Measurements from ENCODE around the gene MTMR8. TPM values are rescaled to one million over a fixed set of nuclear protein-coding genes. Genes with fewer than 3 reads are reported as not detected.

The MTMR8 gene
- total and polyA plus RNA-seq, 2 donors (not counting 3 experiments of a cell fraction or from before 2014, with no cell fraction given), result 0.23 to 0.75 TPM

DNA sequence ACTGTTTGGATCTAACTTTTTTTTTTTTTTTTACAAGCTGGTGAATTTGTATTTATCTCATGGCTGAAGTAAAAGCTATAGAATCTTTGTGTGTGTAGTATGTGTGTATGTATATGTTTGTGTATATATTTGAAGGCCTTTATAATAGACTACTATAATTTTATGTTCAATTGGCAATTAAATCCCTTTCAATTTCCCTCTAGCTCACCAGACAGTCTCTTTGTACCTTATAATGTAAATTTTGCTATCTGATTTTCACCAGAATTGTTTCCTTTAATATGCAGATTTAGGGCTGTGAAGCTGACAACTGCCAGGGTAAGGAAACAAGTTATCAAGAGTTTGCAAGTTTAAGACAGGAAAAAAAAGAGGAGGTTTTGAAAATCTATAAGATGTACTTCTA, 33.1 kb upstream of the MTMR8 start:
- H4K20me1 ChIP-seq (replicated peaks; ENCODE audit: control insufficient read depth, extremely low read depth, insufficient read depth, low read length), result no peaks in the 10 kb centered on the region
- H2AFZ ChIP-seq (ENCODE audit: low read depth, low read length), result no peak overlapping the region
- ChIA-PET CTCF (no interaction called here), POLR2A (no interaction called here)
- H3K27me3 ChIP-seq (ENCODE audit: control insufficient read depth in 2 of 2, insufficient read depth in 2 of 2, low read length in 2 of 2), result no peaks in the 10 kb centered on the region
- no peak overlapping the region for H3K27ac ChIP-seq (ENCODE audit: insufficient read depth, low read depth, low read length)
- no peaks in the 10 kb centered on the region for H3K9me3 ChIP-seq (replicated peaks; ENCODE audit: control insufficient read depth, insufficient read depth, low read length)
- H3K4me3 ChIP-seq (replicated peaks in 1 of 3; ENCODE audit: insufficient read depth in 1 of 3, low read depth in 1 of 3, low read length in 3 of 3), result no peak overlapping the region
- intact Hi-C loops (cut with micrococcal nuclease), result no loop called here
- H3K9me1 ChIP-seq (replicated peaks; ENCODE audit: control insufficient read depth, extremely low read depth, insufficient read depth, low read length), result no peaks in the 10 kb centered on the region
- dilution Hi-C loops (cut with MboI; ENCODE audit: extremely low pct_ligation_motif_present, low sequenced_read_pairs), result no loop called here
- H3K4me2 ChIP-seq (ENCODE audit: insufficient read depth, low read length), result no peak overlapping the region
- no TSS peak for BruUV-seq (replicated peaks)
- FAIRE-seq, result no peak
- H3K4me1 ChIP-seq (ENCODE audit: control insufficient read depth, extremely low read depth, insufficient read depth, low read length), result no peaks in the 10 kb centered on the region
- no peak overlapping the region for H3K9ac ChIP-seq (replicated peaks; ENCODE audit: extremely low read depth, insufficient read depth, low read length)
- no peaks in the 10 kb centered on the region for H3K36me3 ChIP-seq (ENCODE audit: control insufficient read depth in 2 of 2, extremely low read depth in 1 of 2, insufficient read depth in 2 of 2, low read length in 2 of 2)
- no peak for TF ChIP-seq JUN (IDR thresholded peaks at IDR 0.05; ENCODE audit: borderline replicate concordance, insufficient read depth, insufficient read length, low read depth)
- TF ChIP-seq, protein P1, sequence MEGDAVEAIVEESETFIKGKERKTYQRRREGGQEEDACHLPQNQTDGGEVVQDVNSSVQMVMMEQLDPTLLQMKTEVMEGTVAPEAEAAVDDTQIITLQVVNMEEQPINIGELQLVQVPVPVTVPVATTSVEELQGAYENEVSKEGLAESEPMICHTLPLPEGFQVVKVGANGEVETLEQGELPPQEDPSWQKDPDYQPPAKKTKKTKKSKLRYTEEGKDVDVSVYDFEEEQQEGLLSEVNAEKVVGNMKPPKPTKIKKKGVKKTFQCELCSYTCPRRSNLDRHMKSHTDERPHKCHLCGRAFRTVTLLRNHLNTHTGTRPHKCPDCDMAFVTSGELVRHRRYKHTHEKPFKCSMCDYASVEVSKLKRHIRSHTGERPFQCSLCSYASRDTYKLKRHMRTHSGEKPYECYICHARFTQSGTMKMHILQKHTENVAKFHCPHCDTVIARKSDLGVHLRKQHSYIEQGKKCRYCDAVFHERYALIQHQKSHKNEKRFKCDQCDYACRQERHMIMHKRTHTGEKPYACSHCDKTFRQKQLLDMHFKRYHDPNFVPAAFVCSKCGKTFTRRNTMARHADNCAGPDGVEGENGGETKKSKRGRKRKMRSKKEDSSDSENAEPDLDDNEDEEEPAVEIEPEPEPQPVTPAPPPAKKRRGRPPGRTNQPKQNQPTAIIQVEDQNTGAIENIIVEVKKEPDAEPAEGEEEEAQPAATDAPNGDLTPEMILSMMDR (IDR thresholded peaks at IDR 0.05; ENCODE audit: extremely low read depth in 1 of 2, insufficient read depth in 1 of 2, low read depth in 1 of 2, low read length in 2 of 2), result no peak
- TF ChIP-seq POLR2AphosphoS5 (IDR thresholded peaks at IDR 0.05; ENCODE audit: insufficient read depth, low read depth, low read length), result no peak
- TF ChIP-seq, protein P2, sequence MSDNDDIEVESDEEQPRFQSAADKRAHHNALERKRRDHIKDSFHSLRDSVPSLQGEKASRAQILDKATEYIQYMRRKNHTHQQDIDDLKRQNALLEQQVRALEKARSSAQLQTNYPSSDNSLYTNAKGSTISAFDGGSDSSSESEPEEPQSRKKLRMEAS (IDR thresholded peaks at IDR 0.05; ENCODE audit: insufficient read depth, insufficient read length), result no peak
- no peak for TF ChIP-seq GATA2 (IDR thresholded peaks at IDR 0.05; ENCODE audit: insufficient read depth, insufficient read length, low read depth, low read length)
- TF ChIP-seq FOS (IDR thresholded peaks at IDR 0.05; ENCODE audit: borderline replicate concordance, insufficient read depth, low read length), result no peak
- H3K79me2 ChIP-seq (ENCODE audit: control insufficient read depth, insufficient read depth, low read length), result no peaks in the 10 kb centered on the region
- no peak for DNase-seq (ENCODE audit: low read depth, low spot score)

Measured in endothelial cell of umbilical vein (primary cell).